K562 (cell line): Measurements from ENCODE around the gene TBCCD1. TPM values are rescaled to one million over a fixed set of nuclear protein-coding genes. Genes with fewer than 3 reads are reported as not detected.

Experiments
- ATAC-seq: fragments of 200-7000 bp; cut with Tn5 transposase; 3 replicates; pipeline ENCODE4 v1.9.1; 2020; ENCODE audit warnings: moderate library complexity
- BruUV-seq: library from RNA; stranded (reverse); fragments of 400-500 nt; replicated peaks from 2 replicates; lab custom pipeline; 2021; lab: Mats Ljungman, UMichigan
- CTCF ChIA-PET: fragments of 300-600 bp; formaldehyde crosslinking; extraction: SDS; loops from one replicate; lab custom pipeline; 2021; ENCODE audit warnings: low intra/inter-chr PET ratio; lab: Yijun Ruan, JAX
- POLR2A ChIA-PET: fragments of 300-600, 350-650 bp; sonication (Branson Sonifier 250); formaldehyde crosslinking; extraction: SDS; loops from one replicate; lab custom pipeline; 2021; ENCODE audit warnings: antibody characterized with exemption, inconsistent platforms; lab: Yijun Ruan, JAX
- DNase-seq, 4 experiments: peaks; one replicate each; pipeline versions ENCODE4 v3.0.0 to v3.0.0-alpha.2; 2011 to 2018; ENCODE audit warnings: low spot score in 3 of 4, mixed read lengths in 3 of 4; ENCODE audit errors: extremely low read depth in 1 of 4
- FAIRE-seq: peaks from 2 replicates; lab custom pipeline; 2011; peaks lifted over from hg19 to GRCh38; lab: Jason Lieb, UNC
- H2AFZ ChIP-seq: 2 replicates; pipeline ENCODE4 v1.6.0; 2011; ENCODE audit warnings: low read depth, low read length, control low read depth, inconsistent platforms
- H3K27ac ChIP-seq: fragments of 200-600 bp; 3 replicates; pipeline ENCODE4 v1.8.0; 2011; ENCODE audit warnings: low read depth, mild to moderate bottlenecking, control low read depth, inconsistent platforms, low read length, moderate library complexity, mixed read lengths; ENCODE audit errors: extremely low read depth
- H3K27me3 ChIP-seq, 2 experiments: fragments of 300-600 bp in 1 of 2; 2 replicates in 1 of 2; 3 replicates in 1 of 2; pipeline versions ENCODE4 v1.6.0 to v1.8.0; 2011; ENCODE audit warnings: inconsistent platforms in 2 of 2, low read length in 2 of 2, mild to moderate bottlenecking in 1 of 2, mixed read lengths in 1 of 2, moderate library complexity in 1 of 2; ENCODE audit not compliant: control insufficient read depth in 2 of 2, insufficient read depth in 2 of 2
- H3K36me3 ChIP-seq: fragments of 300-600 bp; 3 replicates; pipeline ENCODE4 v1.8.0; 2011; ENCODE audit warnings: mild to moderate bottlenecking, low read length, inconsistent platforms; ENCODE audit not compliant: control insufficient read depth, insufficient read depth
- H3K4me1 ChIP-seq, 2 experiments: fragments of 200-600 bp in 1 of 2; replicated peaks in 1 of 2; 2 replicates in 1 of 2; 3 replicates in 1 of 2; pipeline versions ENCODE4 v1.5.1 to v1.8.0; 2011; ENCODE audit warnings: inconsistent platforms in 2 of 2, low read length in 2 of 2, mild to moderate bottlenecking in 1 of 2, mixed read lengths in 1 of 2, moderate library complexity in 1 of 2; ENCODE audit not compliant: control insufficient read depth in 2 of 2, insufficient read depth in 2 of 2
- H3K4me2 ChIP-seq: 2 replicates; pipeline ENCODE4 v1.6.1; 2011; ENCODE audit warnings: low read length, control low read depth, inconsistent platforms, mixed read lengths; ENCODE audit not compliant: insufficient read depth
- H3K4me3 ChIP-seq: fragments of 200-600 bp; sonication (generic), shearing (Covaris generic); 2 replicates; pipeline ENCODE4 v1.5.1; 2016; ENCODE audit warnings: control low read depth, inconsistent platforms
- H3K79me2 ChIP-seq: fragments of 200-600 bp; 3 replicates; pipeline ENCODE4 v1.8.0; 2011; ENCODE audit warnings: low read length, inconsistent platforms; ENCODE audit not compliant: control insufficient read depth, insufficient read depth
- H3K9ac ChIP-seq, 2 experiments: 2 replicates each; pipeline versions ENCODE4 v1.6.0 to v1.6.1; 2011; ENCODE audit warnings: low read depth in 2 of 2, low read length in 2 of 2, control low read depth in 1 of 2, inconsistent platforms in 1 of 2, mild to moderate bottlenecking in 1 of 2, mixed read lengths in 1 of 2; ENCODE audit not compliant: insufficient read depth in 1 of 2
- H3K9me1 ChIP-seq: one replicate; pipeline ENCODE4 v1.6.0; 2011; ENCODE audit warnings: inconsistent platforms, mild to moderate bottlenecking, low read length, moderate library complexity; ENCODE audit not compliant: control insufficient read depth, insufficient read depth
- H3K9me3 ChIP-seq: replicated peaks from 2 replicates; pipeline ENCODE4 v1.5.1; 2011; ENCODE audit warnings: low read depth, low read length, inconsistent platforms; ENCODE audit not compliant: control insufficient read depth, insufficient read depth
- H4K20me1 ChIP-seq: replicated peaks from 2 replicates; pipeline ENCODE4 v1.6.1; 2011; ENCODE audit warnings: low read length, inconsistent platforms, mixed read lengths; ENCODE audit not compliant: control insufficient read depth, insufficient read depth
- WGBS: fragments of 100-300 bp; shearing (Covaris generic); methylation state at CpG from one replicate; pipeline ENCODE4 v1.1.6; 2016; ENCODE audit warnings: low coverage, mixed read lengths; ENCODE audit not compliant: insufficient coverage; ENCODE audit errors: missing lambda C conversion rate; 5-methylcytosine and 5-hydroxymethylcytosine counted together
- in situ Hi-C: fragments of 300-500 bp; cut with MboI; formaldehyde crosslinking; loops from 4 replicates; pipeline ENCODE4 v1.15.0; 2018; ENCODE audit warnings: inconsistent platforms, mixed read lengths
- intact Hi-C: fragments of 100-400 bp; cut with micrococcal nuclease; formaldehyde crosslinking; loops from 2 replicates; pipeline ENCODE4 v1.14.2; 2022
- polyA plus RNA-seq, 8 experiments: library from polyadenylated mRNA; depleted of rRNA in 4 of 8; stranded (reverse) in 5 of 8; unstranded in 3 of 8; fragments of >200 nt; fragmentation: Nextera tagmentation in 2 of 8; fragmentation: Illumina TruSeq in 1 of 8; extraction: Ambion mirVana in 2 of 8; extraction: Trizol in 1 of 8; gene quantifications; 2 replicates each; pipeline versions ENCODE4 v1.2.1 to v1.2.3, GENCODE V29; 2011 to 2014; ENCODE audit warnings: inconsistent platforms in 1 of 8, missing spikeins in 1 of 8
- total RNA-seq, 7 experiments: library from RNA; depleted of rRNA in 6 of 7; stranded (reverse); fragments of >200 nt in 6 of 7; fragmentation: Illumina TruSeq in 2 of 7; extraction: Trizol in 2 of 7; gene quantifications; 2 replicates each; pipeline versions ENCODE4 v1.2.1 to v1.2.3, GENCODE V29; 2011 to 2021; ENCODE audit warnings: low replicate concordance in 1 of 7
- TF ChIP-seq, protein P1 (sequence below): fragments of 250-450 bp; sonication (Bioruptor Pico); IDR thresholded peaks from 2 replicates; pipeline ENCODE4 v1.5.0; 2022; ENCODE audit warnings: mild to moderate bottlenecking
- TF ChIP-seq, protein P2 (sequence below), 3 experiments: IDR thresholded peaks in 2 of 3; conservative IDR thresholded peaks in 1 of 3; 2 replicates each; pipeline ENCODE4 v1.5.1; 2011 to 2012; ENCODE audit warnings: low read length in 3 of 3, mild to moderate bottlenecking in 3 of 3, control low read depth in 2 of 3, improper control_type of control experiment in 1 of 3, inconsistent platforms in 1 of 3, low read depth in 1 of 3, mixed read lengths in 1 of 3, moderate library complexity in 1 of 3; ENCODE audit not compliant: insufficient read depth in 2 of 3

The TBCCD1 gene
- total and polyA plus RNA-seq, 9 of the 15 experiments (the other 6 are each of a cell fraction or from before 2014, with no cell fraction given): 17.7 to 31.1 (median 21.2) TPM

DNA sequence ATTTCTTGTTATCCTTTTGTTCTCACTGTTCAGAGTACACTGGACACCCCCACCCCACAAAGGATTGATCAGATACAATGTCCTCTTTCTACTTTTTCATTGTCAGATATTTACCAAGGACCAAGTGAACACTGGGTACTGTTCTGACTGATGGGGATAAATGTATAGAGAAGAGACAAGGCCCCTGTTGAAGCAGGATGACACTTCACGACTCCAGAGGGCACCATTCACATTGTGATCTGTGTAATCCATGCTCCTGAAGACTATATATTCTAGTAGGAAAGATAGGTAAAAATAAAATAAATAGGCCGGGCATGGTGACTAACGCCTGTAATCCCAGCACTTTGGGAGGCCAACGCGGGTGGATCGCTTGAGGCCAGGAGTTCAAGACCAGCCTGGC is 15.8 kb downstream of the TBCCD1 start:
- Histone ChIP-seq H3K27me3 (no peaks in the 10 kb centered on the region), H2AFZ (no peak overlapping the region), H3K4me2 (no peak overlapping the region), H3K27ac (no peak overlapping the region), H3K9ac (no peak overlapping the region), H3K79me2 (no peaks in the 10 kb centered on the region), H3K9me3 (no peaks in the 10 kb centered on the region), H3K36me3 (peaks cover 74% of the 10 kb centered on the region), H3K9me1 (no peaks in the 10 kb centered on the region), H3K4me1 (no peaks in the 10 kb centered on the region), H3K4me3 (no peak overlapping the region), H4K20me1 (no peaks in the 10 kb centered on the region)
- FAIRE-seq (no peak), DNase-seq (no peak), ATAC-seq (0 out of 3 replicates have a peak, but pooled peaks have one; percentile 35)
- no TSS peak for BruUV-seq
- ChIA-PET POLR2A (interaction anchor here (0.5 to 1.3 kb wide), 2 partner anchors 13 to 1602 kb away, joined by 3 read pairs; no protein-coding TSS in a partner anchor), CTCF (interaction anchor here (1.2 kb wide), 1 partner anchor 64 kb away, joined by 7 read pairs; no protein-coding TSS in a partner anchor)
- in situ Hi-C loops (no loop called here), intact Hi-C loops (no loop called here)
- TF ChIP-seq, protein P1, sequence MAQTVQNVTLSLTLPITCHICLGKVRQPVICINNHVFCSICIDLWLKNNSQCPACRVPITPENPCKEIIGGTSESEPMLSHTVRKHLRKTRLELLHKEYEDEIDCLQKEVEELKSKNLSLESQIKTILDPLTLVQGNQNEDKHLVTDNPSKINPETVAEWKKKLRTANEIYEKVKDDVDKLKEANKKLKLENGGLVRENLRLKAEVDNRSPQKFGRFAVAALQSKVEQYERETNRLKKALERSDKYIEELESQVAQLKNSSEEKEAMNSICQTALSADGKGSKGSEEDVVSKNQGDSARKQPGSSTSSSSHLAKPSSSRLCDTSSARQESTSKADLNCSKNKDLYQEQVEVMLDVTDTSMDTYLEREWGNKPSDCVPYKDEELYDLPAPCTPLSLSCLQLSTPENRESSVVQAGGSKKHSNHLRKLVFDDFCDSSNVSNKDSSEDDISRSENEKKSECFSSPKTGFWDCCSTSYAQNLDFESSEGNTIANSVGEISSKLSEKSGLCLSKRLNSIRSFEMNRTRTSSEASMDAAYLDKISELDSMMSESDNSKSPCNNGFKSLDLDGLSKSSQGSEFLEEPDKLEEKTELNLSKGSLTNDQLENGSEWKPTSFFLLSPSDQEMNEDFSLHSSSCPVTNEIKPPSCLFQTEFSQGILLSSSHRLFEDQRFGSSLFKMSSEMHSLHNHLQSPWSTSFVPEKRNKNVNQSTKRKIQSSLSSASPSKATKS (CRISPR knock-in tag): no peak
- TF ChIP-seq, protein P2, sequence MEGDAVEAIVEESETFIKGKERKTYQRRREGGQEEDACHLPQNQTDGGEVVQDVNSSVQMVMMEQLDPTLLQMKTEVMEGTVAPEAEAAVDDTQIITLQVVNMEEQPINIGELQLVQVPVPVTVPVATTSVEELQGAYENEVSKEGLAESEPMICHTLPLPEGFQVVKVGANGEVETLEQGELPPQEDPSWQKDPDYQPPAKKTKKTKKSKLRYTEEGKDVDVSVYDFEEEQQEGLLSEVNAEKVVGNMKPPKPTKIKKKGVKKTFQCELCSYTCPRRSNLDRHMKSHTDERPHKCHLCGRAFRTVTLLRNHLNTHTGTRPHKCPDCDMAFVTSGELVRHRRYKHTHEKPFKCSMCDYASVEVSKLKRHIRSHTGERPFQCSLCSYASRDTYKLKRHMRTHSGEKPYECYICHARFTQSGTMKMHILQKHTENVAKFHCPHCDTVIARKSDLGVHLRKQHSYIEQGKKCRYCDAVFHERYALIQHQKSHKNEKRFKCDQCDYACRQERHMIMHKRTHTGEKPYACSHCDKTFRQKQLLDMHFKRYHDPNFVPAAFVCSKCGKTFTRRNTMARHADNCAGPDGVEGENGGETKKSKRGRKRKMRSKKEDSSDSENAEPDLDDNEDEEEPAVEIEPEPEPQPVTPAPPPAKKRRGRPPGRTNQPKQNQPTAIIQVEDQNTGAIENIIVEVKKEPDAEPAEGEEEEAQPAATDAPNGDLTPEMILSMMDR (IDR thresholded peaks at IDR 0.05 in 2 of 3, conservative IDR thresholded peaks at IDR 0.05 in 1 of 3; ENCODE audit: insufficient read depth in 2 of 3, low read depth in 1 of 3, low read length in 3 of 3): peak in 1 of 3 experiments; percentile 11; a peak in 1 of 6 replicates
- 89% methylated on average over 6 of the region's 6 CpGs for WGBS
